ENCODE data around the gene MOV10. TPM values are rescaled to one million over a fixed set of nuclear protein-coding genes. Genes with fewer than 3 reads are reported as not detected.

MOV10 gene
- 10 to 100 TPM; 47.1 to 80.9 TPM for total RNA-seq

GRCh38 chr1:112674440-112674985 lies at the start of gene MOV10:
Gene MOV10, plus strand, starts transcription at chr1:112674659. Its CDS starts 254 bp downstream, at chr1:112674913.

GRCh38 chr1:112706505-112707220 lies 32.2 kb downstream of the MOV10 start, which contains the start of gene RHOC:
Gene RHOC, minus strand, starts transcription at chr1:112707127. Its CDS starts 3,328 bp downstream, at chr1:112703799.

GRCh38 chr1:112715264-112716053 lies 41.0 kb downstream of the MOV10 start, which contains the start of gene PPM1J:
Gene PPM1J, minus strand, starts transcription at chr1:112715332. Its CDS starts 31 bp downstream, at chr1:112715301.

Small RNA genes within 50 kb of the gene (small RNA-seq; reads per million reads assigned to genes)
- gene RNU7-70P, result 0 to 0.09 reads per million in 2 donors

Other genes starting within 250 kb of the MOV10 start
- gene WNT2B, start 165.7 kb upstream of the MOV10 start, total RNA-seq, result under 1 TPM; 0.33 to 0.34 TPM
- gene ST7L, start 55.5 kb upstream of the MOV10 start, total RNA-seq, result 10 to 100 TPM; 20.6 to 26.6 TPM
- gene CAPZA1, start 54.8 kb upstream of the MOV10 start, total RNA-seq, result 100 to 1,000 TPM; 108 to 178 TPM
- 100 to 1,000 TPM; 199 to 233 TPM for gene RHOC, start 32.5 kb downstream of the MOV10 start, total RNA-seq
- gene PPM1J, start 40.7 kb downstream of the MOV10 start, total RNA-seq, result under 1 TPM in 1 of 2 donors, not detected in 1; 0.33 TPM